GM23248 (cell line): ENCODE measurements around the gene UTP15. TPM values are rescaled to one million over a fixed set of nuclear protein-coding genes. Genes with fewer than 3 reads are reported as not detected.

Source experiments
- DNase-seq: peaks from one replicate; pipeline ENCODE4 v3.0.0-alpha.2; 2015
- H2AFZ ChIP-seq: fragments of 200-600 bp; sonication (generic); 2 replicates; pipeline ENCODE4 v1.6.1; 2016; ENCODE audit warnings: antibody characterized with exemption
- H3F3A ChIP-seq: fragments of 200-600 bp; sonication (generic); 2 replicates; pipeline ENCODE4 v1.6.1; 2016; ENCODE audit warnings: mild to moderate bottlenecking, antibody characterized with exemption, mixed run types; ENCODE audit not compliant: insufficient read depth
- H3K27ac ChIP-seq: fragments of 200-600 bp; sonication (generic); 2 replicates; pipeline ENCODE4 v1.5.1; 2016; ENCODE audit warnings: mild to moderate bottlenecking
- H3K27me3 ChIP-seq: fragments of 200-600 bp; sonication (generic); replicated peaks from 2 replicates; pipeline ENCODE4 v1.6.1; 2016; ENCODE audit warnings: mild to moderate bottlenecking; ENCODE audit not compliant: insufficient read depth
- H3K36me3 ChIP-seq: fragments of 200-600 bp; sonication (generic); 2 replicates; pipeline ENCODE4 v1.6.1; 2016; ENCODE audit warnings: low read depth, mild to moderate bottlenecking
- H3K4me1 ChIP-seq: fragments of 200-600 bp; sonication (generic); 2 replicates; pipeline ENCODE4 v1.6.1; 2016; ENCODE audit warnings: mild to moderate bottlenecking; ENCODE audit not compliant: insufficient read depth
- H3K4me2 ChIP-seq: fragments of 200-600 bp; sonication (generic); one replicate; pipeline ENCODE4 v1.6.1; 2016; ENCODE audit warnings: mild to moderate bottlenecking; ENCODE audit not compliant: unreplicated experiment
- H3K4me3 ChIP-seq: fragments of 200-600 bp; sonication (generic); 2 replicates; pipeline ENCODE4 v1.5.1; 2016; ENCODE audit warnings: mild to moderate bottlenecking
- H3K79me2 ChIP-seq: fragments of 200-600 bp; sonication (generic); 2 replicates; pipeline ENCODE4 v1.6.1; 2016; ENCODE audit warnings: mild to moderate bottlenecking; ENCODE audit not compliant: insufficient read depth
- H3K9ac ChIP-seq: fragments of 200-600 bp; sonication (generic); 2 replicates; pipeline ENCODE4 v1.6.1; 2016; ENCODE audit warnings: mild to moderate bottlenecking
- H3K9me2 ChIP-seq: fragments of 200-600 bp; sonication (generic); 2 replicates; pipeline ENCODE4 v1.6.1; 2016; ENCODE audit warnings: mixed run types, mild to moderate bottlenecking, moderate library complexity; ENCODE audit not compliant: insufficient read depth
- H3K9me3 ChIP-seq: fragments of 200-600 bp; sonication (generic); one replicate; pipeline ENCODE4 v1.6.1; 2017; ENCODE audit warnings: low read depth
- H4K20me1 ChIP-seq: fragments of 200-600 bp; sonication (generic); 2 replicates; pipeline ENCODE4 v1.6.0; 2016; ENCODE audit not compliant: insufficient read depth
- EZH2 ChIP-seq: fragments of 200-600 bp; sonication (generic); IDR thresholded peaks from 2 replicates; pipeline ENCODE4 v1.6.1; 2018; ENCODE audit warnings: antibody characterized with exemption, mild to moderate bottlenecking; ENCODE audit not compliant: insufficient read depth, poor library complexity, severe bottlenecking
- EZH2phosphoT487 ChIP-seq: fragments of 200-600 bp; sonication (generic); IDR thresholded peaks from 2 replicates; pipeline ENCODE4 v1.6.1; 2018; ENCODE audit warnings: antibody characterized with exemption, moderate library complexity, mild to moderate bottlenecking, low read depth; ENCODE audit not compliant: insufficient read depth
- WGBS, 2 experiments: methylation state at CpG; one replicate each; pipeline ENCODE4 v1.1.6; 2015 to 2017; ENCODE audit warnings: low lambda C conversion rate in 2 of 2, low coverage in 1 of 2; ENCODE audit errors: missing lambda C conversion rate in 2 of 2; 5-methylcytosine and 5-hydroxymethylcytosine counted together
- in situ Hi-C: fragments of 300-500 bp; cut with MboI; formaldehyde crosslinking; loops from 2 replicates; pipeline ENCODE4 v1.15.0; 2020
- polyA plus RNA-seq: library from polyadenylated mRNA; unstranded; fragments of >200 nt; fragmentation: Nextera tagmentation; extraction: Ambion mirVana; gene quantifications from 2 replicates; pipeline ENCODE4 v1.2.1, GENCODE V29; 2016
- total RNA-seq: library from RNA; depleted of rRNA; stranded (reverse); fragments of >200 nt; shearing (Covaris generic); gene quantifications from 2 replicates; pipeline ENCODE4 v1.2.3, GENCODE V29; 2014

The UTP15 gene
- total and polyA plus RNA-seq, 2 experiments from 2014 or later: 13.9 to 26.2 TPM

DNA sequence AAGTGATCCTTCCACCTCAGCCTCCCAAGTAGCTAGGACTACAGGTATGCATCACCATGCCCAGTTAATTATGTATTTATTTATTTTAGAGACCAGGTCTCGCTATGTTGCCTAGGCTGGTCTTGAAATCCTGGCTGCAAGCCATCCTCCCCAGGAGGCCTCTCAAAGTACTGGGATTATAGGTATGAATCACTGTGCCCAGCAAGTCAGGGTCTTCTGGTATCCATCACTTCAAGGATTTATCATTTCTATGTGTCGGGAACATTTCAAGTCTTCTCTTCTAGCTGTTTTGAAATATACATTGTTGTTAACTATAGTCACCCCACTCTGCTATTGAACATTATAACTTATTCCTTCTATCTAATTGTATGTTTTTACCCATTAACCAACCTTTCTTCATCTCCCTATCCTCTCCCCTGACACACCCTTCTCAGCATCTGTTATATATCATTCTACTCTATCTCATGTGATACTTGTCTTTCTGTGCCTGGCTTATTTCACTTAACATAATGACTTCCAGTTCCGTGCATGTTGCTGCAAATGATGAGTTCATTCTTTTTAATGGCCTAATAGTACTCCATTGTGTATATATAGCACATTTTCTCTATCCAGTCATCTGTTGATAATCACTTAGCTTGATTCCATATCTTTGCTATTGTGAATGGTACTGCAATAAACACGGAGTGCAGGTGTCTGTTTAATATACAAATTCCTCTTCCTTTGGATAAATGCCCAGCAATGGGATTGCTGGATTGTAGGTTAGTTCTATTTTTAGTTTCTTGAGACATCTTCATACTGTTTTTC lies 26.4 kb downstream of the UTP15 start:
- no peaks in the 10 kb centered on the region for H3K79me2 ChIP-seq
- H2AFZ ChIP-seq: no peak overlapping the region
- H3F3A ChIP-seq: peaks cover 26% of the 10 kb centered on the region
- H3K27me3 ChIP-seq: no peaks in the 10 kb centered on the region
- in situ Hi-C loops: loop anchor here (5.0 to 25.0 kb wide), 2 partner anchors 200 to 1070 kb away; no protein-coding TSS in a partner anchor
- H4K20me1 ChIP-seq: no peaks in the 10 kb centered on the region
- H3K36me3 ChIP-seq: no peaks in the 10 kb centered on the region
- 17 to 21% methylated on average over 4 of the region's 4 CpGs for WGBS, 2 experiments
- peak overlapping the region; percentile 12 for H3K4me2 ChIP-seq
- no peak overlapping the region for H3K9ac ChIP-seq
- TF ChIP-seq EZH2 (no peak), EZH2phosphoT487 (no peak)
- no peak overlapping the region for H3K4me3 ChIP-seq
- DNase-seq: peak; percentile 48
- H3K9me2 ChIP-seq: no peaks in the 10 kb centered on the region
- H3K27ac ChIP-seq: peak overlapping the region; percentile 41
- peaks cover 26% of the 10 kb centered on the region for H3K4me1 ChIP-seq
- H3K9me3 ChIP-seq: no peaks in the 10 kb centered on the region

DNA sequence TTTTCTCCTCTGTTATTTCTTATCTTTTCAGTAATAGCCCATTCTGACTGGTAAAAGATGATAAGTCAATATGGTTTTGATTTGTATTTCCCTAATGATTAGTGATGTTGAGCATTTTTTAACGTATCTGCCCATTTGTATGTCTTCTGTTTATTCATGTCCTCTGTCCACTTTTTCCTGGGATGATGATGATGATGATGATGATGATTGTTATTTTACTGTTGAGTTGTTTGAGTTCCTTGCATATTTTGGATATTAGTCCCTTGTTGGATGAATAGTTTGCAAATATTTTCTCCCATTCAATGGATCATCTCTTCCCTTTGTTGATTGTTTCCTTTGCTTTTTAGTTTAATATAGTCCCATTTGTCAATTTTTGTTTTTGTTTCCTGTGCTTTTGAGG lies 27.0 kb downstream of the UTP15 start:
- H3K79me2 ChIP-seq: no peaks in the 10 kb centered on the region
- TF ChIP-seq EZH2: no peak
- TF ChIP-seq EZH2phosphoT487: no peak
- H3K4me3 ChIP-seq: no peak overlapping the region
- H3K36me3 ChIP-seq: no peaks in the 10 kb centered on the region
- in situ Hi-C loops: loop anchor here (5.0 to 25.0 kb wide), 2 partner anchors 200 to 1070 kb away; no protein-coding TSS in a partner anchor
- H3K9me2 ChIP-seq: no peaks in the 10 kb centered on the region
- H3K4me2 ChIP-seq: peak overlapping the region; percentile 12
- no peaks in the 10 kb centered on the region for H3K9me3 ChIP-seq
- peak overlapping the region; percentile 41 for H3K27ac ChIP-seq
- no peak overlapping the region for H3K9ac ChIP-seq
- H3K27me3 ChIP-seq: no peaks in the 10 kb centered on the region
- peaks cover 26% of the 10 kb centered on the region for H3K4me1 ChIP-seq
- DNase-seq: peak; percentile 46
- peaks cover 26% of the 10 kb centered on the region for H3F3A ChIP-seq
- no peaks in the 10 kb centered on the region for H4K20me1 ChIP-seq
- peak overlapping the region; percentile 11 for H2AFZ ChIP-seq
- 0 to 2% methylated on average over 1 of the region's 1 CpG for WGBS, 2 experiments

DNA sequence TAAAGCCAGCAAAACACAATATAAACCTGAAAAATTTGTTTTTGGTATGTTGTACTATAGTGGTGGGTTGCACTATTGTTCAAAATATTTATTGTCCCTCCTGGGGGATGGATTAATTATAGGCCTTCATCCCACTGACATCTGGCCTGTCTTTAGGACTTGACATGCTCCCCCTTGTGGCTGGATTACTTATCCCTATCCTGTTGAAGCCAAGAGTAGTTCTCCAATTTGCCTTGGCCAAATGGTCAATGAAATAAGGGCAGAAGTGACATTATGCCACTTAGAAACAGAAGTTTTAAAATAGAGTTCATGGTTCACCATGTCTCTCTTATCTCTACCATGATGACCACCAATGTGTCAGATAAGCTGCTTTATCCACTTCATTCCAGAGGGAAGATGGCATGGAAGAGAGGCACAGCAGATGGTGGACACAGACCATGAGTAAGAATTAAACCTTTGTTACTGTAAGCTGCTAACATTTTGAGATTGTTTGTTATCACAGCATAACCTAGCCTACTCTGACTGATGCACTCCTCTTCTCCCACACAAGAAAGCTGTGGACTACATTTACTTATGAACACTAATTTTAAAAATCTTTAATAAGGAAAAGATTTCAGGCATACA lies 31.3 kb downstream of the UTP15 start:
- no peak for TF ChIP-seq EZH2phosphoT487
- no peak for TF ChIP-seq EZH2
- no peak overlapping the region for H2AFZ ChIP-seq
- no peaks in the 10 kb centered on the region for H4K20me1 ChIP-seq
- peak; percentile 61 for DNase-seq
- H3K4me2 ChIP-seq: no peak overlapping the region
- H3K36me3 ChIP-seq: no peaks in the 10 kb centered on the region
- H3K79me2 ChIP-seq: no peaks in the 10 kb centered on the region
- peaks cover 19% of the 10 kb centered on the region for H3F3A ChIP-seq
- no peaks in the 10 kb centered on the region for H3K9me3 ChIP-seq
- H3K9me2 ChIP-seq: no peaks in the 10 kb centered on the region
- no peaks in the 10 kb centered on the region for H3K27me3 ChIP-seq
- peaks cover 19% of the 10 kb centered on the region for H3K4me1 ChIP-seq
- in situ Hi-C loops: loop anchor here (25.0 kb wide), 1 partner anchor 1065 kb away; no protein-coding TSS in a partner anchor
- no peak overlapping the region for H3K4me3 ChIP-seq
- H3K27ac ChIP-seq: no peak overlapping the region
- H3K9ac ChIP-seq: no peak overlapping the region

DNA sequence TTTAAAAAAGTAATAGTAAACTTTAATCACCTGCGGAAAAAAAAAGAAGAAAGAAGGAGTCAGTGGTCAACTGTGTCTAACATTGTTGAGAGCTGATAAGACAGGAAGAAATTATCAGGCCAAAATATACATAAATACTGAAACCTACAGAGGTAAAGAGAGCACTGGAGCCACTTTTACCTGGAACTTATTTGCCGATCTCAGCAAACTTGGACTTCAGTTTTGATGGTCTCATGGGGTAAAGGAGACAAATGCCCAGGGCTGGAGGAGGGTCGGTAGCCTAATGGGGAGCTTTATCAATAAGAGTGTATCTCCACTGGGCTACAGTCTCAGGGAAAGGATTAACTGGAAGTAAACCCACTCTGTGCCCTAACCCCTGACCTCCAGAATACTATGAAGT lies 33.8 kb downstream of the UTP15 start:
- H3K4me1 ChIP-seq: no peaks in the 10 kb centered on the region
- H3F3A ChIP-seq: no peaks in the 10 kb centered on the region
- no peak overlapping the region for H3K4me2 ChIP-seq
- peaks cover 5% of the 10 kb centered on the region for H3K9me3 ChIP-seq
- no peaks in the 10 kb centered on the region for H3K27me3 ChIP-seq
- H3K9ac ChIP-seq: no peak overlapping the region
- no peaks in the 10 kb centered on the region for H3K36me3 ChIP-seq
- H3K9me2 ChIP-seq: no peaks in the 10 kb centered on the region
- no peak overlapping the region for H2AFZ ChIP-seq
- 73 to 86% methylated on average over 3 of the region's 3 CpGs for WGBS, 2 experiments
- no peak overlapping the region for H3K4me3 ChIP-seq
- no peaks in the 10 kb centered on the region for H3K79me2 ChIP-seq
- H3K27ac ChIP-seq: no peak overlapping the region
- in situ Hi-C loops: loop anchor here (25.0 kb wide), 1 partner anchor 1063 kb away; no protein-coding TSS in a partner anchor
- no peak for TF ChIP-seq EZH2
- TF ChIP-seq EZH2phosphoT487: no peak
- DNase-seq: no peak
- no peaks in the 10 kb centered on the region for H4K20me1 ChIP-seq
